ENCODE measurements around the gene FAM118B. TPM values are rescaled to one million over a fixed set of nuclear protein-coding genes. Genes with fewer than 3 reads are reported as not detected.

Gene FAM118B
- polyA plus RNA-seq, 1 donor from 2014 or later = 11.1 TPM

DNA sequence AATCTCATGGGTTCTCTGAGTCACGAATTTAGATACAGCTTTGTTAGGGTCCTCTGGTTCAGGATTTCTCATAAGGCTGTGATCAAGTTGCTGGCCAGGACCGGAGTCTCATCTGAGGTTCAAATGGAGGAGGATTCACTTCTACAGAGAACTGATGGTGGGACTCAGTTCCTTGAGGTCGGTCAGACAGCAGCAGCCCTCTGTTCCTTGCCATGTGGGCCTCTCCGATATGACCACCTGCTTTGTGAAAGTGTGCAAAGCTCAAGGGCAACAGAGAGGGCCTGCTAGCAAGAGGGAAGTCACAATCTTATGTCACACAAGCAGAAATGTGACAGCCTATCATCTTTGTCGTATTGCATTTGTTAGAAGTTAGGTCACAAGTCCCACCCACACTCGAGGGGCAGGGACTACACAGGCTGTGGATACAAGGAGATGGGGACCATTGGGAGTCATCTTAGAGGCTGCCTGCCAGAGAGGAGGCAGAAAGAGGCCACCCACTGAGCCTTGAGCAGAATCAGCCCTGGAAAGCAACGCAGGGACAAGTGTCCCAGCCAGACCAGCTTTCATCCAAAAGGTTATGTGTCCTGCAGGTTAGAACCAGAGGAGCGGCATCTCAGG, 34.6 kb upstream of the FAM118B start:
- Mint-ChIP-seq H3K36me3 (peaks cover 6% of the 10 kb centered on the region), H3K4me3 (no peak overlapping the region), H3K9me3 (peaks cover 0 to 3% (median 0%) of the 10 kb centered on the region in 3 donors), H3K27ac (no peak overlapping the region), H3K4me1 (no peaks in the 10 kb centered on the region), H3K27me3 (peaks cover 5% of the 10 kb centered on the region)

DNA sequence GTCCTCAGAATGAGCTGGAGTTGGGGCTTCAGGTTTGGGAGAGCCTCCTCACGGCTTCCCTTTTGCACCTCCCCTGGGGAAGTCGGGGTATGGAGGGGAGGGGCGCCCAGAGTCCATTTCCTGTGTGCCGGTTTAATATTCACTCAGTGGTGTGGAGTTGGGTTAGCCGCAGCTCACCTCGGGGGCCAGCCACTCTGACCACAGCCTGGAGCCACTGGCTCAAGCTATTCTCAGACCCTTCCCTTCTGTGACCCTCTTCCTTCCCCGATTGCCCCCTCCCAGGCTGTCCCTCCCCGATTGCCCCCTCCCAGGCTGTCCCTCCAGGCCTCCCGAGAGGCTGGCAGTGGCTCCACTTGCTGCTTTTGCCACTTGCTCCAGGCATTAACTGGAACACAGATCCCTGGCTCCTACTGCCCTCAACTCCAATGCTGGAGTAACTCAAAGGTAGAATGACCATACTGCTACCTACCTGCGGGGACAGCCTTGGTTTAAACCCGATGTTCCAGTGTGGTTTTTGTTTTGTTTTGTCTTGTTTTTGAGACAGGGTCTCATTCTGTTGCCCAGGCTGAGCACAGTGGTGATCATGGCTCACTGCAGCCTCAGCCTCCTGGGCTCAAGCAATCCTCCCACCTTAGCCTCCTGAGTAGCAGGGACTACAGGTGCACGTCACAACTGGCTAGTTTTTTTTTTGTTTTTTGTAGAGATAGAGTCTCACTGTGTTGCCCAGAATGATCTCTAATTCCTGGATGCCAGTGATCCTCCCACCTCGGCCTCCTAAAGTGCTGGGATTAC, 29.4 kb upstream of the FAM118B start:
- Mint-ChIP-seq H3K36me3 (peaks cover 6% of the 10 kb centered on the region), H3K27me3 (no peaks in the 10 kb centered on the region), H3K9me3 (peaks cover 0 to 3% (median 0%) of the 10 kb centered on the region in 3 donors), H3K4me1 (peaks cover 0 to under 1% (median 0%) of the 10 kb centered on the region in 3 donors), H3K4me3 (peak overlapping the region in 1 of 4 donors; percentile 18), H3K27ac (no peak overlapping the region)

DNA sequence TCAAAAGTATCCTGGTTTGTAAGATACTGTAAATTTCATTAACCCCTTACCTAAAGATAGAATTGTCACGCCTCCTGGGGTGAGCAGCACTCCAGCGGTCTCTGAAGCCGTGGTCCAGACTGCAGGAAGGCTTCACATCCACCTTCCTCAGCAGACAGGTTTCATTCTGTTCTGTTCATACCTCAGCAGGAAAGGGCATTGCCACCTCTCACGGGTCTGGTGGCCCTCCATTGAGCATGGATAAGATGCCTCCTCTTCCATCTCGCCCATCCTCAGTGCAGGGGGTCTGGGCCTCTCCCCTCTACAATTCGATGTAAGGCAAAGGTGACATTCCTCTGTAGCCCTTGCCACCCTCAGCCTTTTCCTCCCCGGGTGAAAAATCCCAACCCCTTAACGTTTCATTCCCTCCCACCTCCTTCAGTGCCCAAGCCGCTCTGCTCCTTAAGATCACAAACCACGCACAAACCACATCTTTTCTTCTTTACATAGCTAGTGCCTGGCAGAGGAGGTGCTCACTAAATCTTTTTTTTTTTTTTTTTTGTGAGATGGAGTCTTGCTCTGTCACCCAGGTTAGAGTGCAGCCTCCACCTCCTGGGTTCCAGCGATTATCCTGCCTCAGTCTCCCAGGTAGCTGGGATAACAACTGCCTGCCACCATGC, 28.7 kb upstream of the FAM118B start:
- H3K9me3 Mint-ChIP-seq = peaks cover 0 to 3% (median 0%) of the 10 kb centered on the region in 3 donors
- H3K4me3 Mint-ChIP-seq = peak overlapping the region in 1 of 4 donors; percentile 18
- no peak overlapping the region for H3K27ac Mint-ChIP-seq
- peaks cover 0 to 4% (median 0%) of the 10 kb centered on the region in 3 donors for H3K4me1 Mint-ChIP-seq
- no peaks in the 10 kb centered on the region for H3K27me3 Mint-ChIP-seq
- H3K36me3 Mint-ChIP-seq = peaks cover 4% of the 10 kb centered on the region

DNA sequence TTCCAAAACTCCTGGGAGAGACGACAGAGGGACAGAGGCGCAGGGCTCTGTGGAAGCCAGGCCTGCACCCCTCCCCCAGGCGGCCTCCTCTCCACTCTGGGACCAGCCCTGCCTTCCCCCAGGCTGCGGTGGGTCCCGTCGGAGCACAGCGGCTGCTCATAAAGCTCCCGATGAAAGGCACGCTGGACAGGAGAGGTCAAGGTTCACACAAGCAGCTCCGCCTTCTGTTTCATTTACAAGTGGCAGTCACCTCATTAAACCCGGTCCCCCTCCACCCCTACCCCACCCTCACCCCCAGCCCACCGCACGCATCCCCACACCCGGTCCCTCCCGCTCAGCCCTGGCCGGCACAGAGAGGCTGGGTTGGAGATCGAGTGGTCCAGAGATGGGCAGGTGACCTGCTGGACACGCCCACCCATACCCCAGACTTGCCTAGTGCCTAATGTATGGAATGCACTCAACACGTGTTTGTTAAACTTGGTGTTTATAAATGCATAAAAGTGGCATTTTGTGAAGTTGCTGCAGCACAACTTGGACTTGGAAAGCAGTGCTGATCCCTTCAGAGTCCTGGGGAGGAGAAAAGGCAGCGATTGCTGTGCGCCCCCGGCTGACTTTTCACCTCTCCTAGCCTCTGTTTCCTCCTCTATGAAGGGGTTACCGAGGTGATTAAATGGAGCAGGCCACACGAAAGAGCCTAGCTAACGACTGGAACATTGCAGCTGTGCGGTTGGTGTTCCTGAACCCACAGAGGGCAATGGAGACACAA, 26.1 kb upstream of the FAM118B start:
- no peak overlapping the region for H3K27ac Mint-ChIP-seq
- H3K9me3 Mint-ChIP-seq = no peaks in the 10 kb centered on the region

DNA sequence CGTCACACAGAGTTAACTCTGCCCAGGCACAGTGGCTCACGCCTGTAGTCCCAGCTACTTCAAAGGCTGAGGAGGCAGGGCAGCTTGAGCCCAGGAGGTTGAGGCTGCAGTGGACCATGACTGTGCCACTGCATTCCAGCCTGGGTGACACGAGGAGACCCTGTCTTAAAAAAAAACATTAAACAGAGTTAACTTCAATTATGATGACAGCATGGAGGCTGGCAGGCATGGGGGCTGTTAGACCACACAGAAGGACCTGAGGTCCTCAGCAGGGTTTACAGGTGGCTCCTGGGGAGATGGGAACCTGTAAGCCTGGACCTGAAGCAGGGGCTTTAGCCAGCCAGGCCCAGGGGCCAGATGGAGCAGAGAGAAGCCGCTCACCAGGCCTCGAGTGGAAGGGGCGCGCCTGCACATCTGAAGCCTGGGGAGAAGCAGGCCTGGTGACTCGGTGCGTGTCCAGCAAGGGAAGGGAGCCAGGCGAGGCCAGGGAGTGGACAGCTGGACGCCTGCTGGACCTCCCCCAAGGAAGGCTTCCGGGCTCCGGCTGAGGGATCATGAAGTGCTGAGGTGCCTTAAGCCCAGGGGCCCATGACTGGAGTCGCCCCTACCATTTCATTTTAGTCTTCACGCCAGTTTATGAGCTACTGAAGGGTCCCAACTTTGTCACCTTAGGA, 25.4 kb upstream of the FAM118B start:
- Mint-ChIP-seq H3K36me3 (no peaks in the 10 kb centered on the region), H3K4me1 (peaks cover 14 to 18% (median 16%) of the 10 kb centered on the region in 3 donors), H3K27ac (no peak overlapping the region), H3K27me3 (no peaks in the 10 kb centered on the region), H3K9me3 (no peaks in the 10 kb centered on the region), H3K4me3 (peak overlapping the region in 1 of 4 donors; percentile 63)

More for the DNA sequence above, 26.1 kb upstream of the FAM118B start:
- Mint-ChIP-seq H3K4me1 (peaks cover 14 to 18% (median 16%) of the 10 kb centered on the region in 3 donors), H3K27me3 (no peaks in the 10 kb centered on the region), H3K4me3 (no peak overlapping the region), H3K36me3 (no peaks in the 10 kb centered on the region)

DNA sequence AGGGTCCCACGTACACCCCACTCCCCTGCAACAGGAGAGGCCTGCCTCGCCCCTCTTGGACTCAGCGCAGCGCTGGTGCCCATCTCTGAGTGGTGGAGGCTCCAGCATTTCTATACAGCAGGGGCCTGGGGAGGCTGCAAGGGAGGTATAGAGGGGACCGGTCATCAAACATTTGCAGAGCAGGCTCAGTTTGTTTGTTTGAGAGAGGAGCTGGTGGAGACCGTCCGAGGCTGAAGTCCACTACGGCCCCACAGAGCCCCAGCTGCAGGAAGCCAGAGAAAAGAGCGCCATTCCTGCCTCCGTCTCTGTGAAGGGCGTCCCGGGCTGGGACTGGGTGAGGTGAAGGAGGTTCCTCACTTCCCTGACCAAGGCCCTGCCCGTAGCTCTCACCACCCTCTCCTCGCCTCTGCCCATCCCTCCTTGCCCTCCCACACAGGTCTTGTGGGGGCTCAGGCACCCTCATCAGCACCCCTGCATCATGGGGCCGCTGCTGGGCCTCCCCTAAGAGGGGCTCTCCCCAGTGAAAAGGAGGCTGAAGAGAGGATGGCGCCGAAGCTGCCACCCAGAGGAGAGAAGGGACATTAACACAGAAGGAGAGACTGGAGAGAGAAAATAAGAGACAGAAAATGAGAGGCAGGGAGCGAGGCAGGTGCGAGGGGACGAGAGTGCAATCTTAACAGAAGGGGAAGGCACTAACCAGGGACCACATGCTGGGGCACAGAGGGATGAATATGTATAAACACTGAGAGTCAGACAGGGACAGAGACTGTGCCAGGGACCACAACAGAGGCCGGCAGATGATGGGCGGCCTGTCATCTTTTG, 24.7 kb upstream of the FAM118B start:
- H3K27me3 Mint-ChIP-seq = no peaks in the 10 kb centered on the region
- no peak overlapping the region for H3K27ac Mint-ChIP-seq
- H3K4me3 Mint-ChIP-seq = peak overlapping the region in 1 of 4 donors; percentile 63
- H3K36me3 Mint-ChIP-seq = no peaks in the 10 kb centered on the region
- H3K4me1 Mint-ChIP-seq = peaks cover 14 to 18% (median 16%) of the 10 kb centered on the region in 3 donors
- H3K9me3 Mint-ChIP-seq = no peaks in the 10 kb centered on the region

DNA sequence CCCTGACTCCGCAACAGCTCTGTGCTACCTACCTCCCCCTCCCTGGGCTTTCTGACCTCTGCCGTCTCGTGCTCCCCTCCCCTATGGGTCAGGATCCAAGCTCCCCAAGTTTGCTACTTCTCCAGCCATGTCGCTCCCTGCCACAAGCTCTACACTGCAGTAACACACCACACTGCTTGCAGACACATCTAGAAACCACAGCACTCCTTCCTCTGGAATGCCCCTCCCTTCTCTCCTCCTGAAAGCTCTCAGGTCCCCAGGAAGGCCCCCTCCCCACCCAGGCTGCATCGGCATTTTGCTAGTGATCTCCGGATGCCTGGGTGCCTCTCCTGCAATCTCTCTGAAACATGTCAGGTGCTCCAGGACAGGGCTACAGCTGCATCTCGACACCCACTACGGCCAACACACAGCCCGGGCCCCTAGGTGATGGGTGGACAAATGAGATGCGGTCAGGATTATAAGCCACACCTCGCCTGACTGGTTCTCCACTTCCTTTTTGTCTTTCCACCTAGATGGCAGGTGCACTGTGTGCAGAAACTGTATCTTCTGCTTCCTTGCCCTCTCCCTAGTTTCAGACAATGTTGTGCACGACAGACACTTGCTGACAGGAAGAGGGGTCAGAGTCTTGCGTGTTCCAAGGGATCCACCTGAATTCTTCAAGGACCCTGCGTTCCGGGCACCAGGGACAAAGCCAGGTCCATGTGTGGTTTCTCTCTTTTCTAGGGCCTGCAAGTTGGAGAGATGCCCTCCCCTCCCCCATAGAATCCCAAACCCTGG, 23.1 kb upstream of the FAM118B start:
- H3K36me3 Mint-ChIP-seq = no peaks in the 10 kb centered on the region
- H3K9me3 Mint-ChIP-seq = no peaks in the 10 kb centered on the region
- peak overlapping the region; percentile 67 to 95 (median 91) for H3K27ac Mint-ChIP-seq
- H3K4me3 Mint-ChIP-seq = peak overlapping the region; percentile 68 to 92 (median 84)
- H3K4me1 Mint-ChIP-seq = peaks cover 14 to 18% (median 16%) of the 10 kb centered on the region in 3 donors
- no peaks in the 10 kb centered on the region for H3K27me3 Mint-ChIP-seq

DNA sequence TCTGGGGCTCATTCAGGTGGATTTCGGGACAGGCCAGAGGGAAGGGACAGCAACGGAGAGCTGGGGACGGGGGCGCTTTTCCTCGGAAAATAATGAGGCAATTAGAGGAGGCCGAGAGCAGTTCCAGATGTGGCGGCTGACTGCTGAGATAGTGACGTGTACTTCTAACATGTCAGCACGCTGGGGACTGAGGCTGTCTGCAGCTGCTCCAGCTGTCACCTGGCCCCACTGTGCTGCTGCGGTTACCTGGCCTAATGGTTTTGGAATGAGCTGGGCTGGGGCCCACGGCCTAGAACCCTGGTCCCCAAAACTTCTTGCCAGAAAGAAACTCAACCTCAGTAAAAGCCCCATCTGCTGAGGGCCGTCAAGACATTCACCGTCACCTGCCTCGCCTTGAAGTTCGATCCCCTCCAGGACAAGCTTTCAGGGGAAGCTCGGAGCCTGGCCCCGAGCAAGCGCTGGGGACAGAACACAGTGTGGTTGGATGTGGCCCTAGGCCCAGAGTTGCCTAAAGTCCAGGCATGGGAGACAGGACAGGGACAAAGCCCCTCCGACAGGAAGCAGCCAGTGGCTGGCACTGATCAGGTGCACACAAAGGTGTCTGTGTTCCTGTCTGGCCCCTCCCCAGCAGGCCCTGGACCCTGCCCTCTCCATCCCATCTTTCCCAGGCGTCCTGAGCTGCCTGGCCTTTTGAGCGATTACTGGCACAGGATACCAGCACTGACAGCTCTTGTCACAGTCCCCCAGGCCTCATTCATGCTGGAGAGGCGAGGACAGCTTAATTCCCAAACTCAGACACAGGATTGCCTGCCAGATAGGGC, 22.3 kb upstream of the FAM118B start:
- Mint-ChIP-seq H3K27ac (peak overlapping the region; percentile 67 to 95 (median 91)), H3K4me3 (peak overlapping the region; percentile 68 to 92 (median 84)), H3K9me3 (no peaks in the 10 kb centered on the region), H3K36me3 (no peaks in the 10 kb centered on the region), H3K27me3 (no peaks in the 10 kb centered on the region), H3K4me1 (peaks cover 14 to 20% (median 16%) of the 10 kb centered on the region in 3 donors)

DNA sequence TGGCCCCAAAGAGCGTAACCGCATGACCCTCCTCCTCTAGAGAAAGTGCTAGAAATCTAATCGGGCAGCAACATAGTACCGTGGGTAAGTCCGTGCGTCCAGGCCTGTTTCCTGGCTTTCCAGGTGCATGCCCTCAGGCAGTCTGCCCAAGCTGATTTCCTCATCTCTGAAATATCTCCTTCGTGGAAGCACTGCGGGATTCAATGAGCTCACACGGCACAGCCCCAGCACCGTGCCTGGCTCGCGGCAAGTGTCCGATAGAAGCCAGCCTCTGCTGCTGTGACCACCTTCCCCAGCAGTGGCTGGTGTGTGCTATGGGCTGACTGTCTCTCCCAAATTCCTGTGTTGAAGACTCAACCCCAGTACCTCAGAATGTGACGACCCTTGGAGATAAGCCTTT, 20.8 kb upstream of the FAM118B start:
- H3K27ac Mint-ChIP-seq = no peak overlapping the region
- H3K4me1 Mint-ChIP-seq = peaks cover 14 to 20% (median 16%) of the 10 kb centered on the region in 3 donors
- peaks cover 0 to under 1% (median 0%) of the 10 kb centered on the region in 3 donors for H3K9me3 Mint-ChIP-seq
- H3K27me3 Mint-ChIP-seq = no peaks in the 10 kb centered on the region
- peak overlapping the region in 1 of 4 donors; percentile 37 for H3K4me3 Mint-ChIP-seq
- peaks cover 6% of the 10 kb centered on the region for H3K36me3 Mint-ChIP-seq

DNA sequence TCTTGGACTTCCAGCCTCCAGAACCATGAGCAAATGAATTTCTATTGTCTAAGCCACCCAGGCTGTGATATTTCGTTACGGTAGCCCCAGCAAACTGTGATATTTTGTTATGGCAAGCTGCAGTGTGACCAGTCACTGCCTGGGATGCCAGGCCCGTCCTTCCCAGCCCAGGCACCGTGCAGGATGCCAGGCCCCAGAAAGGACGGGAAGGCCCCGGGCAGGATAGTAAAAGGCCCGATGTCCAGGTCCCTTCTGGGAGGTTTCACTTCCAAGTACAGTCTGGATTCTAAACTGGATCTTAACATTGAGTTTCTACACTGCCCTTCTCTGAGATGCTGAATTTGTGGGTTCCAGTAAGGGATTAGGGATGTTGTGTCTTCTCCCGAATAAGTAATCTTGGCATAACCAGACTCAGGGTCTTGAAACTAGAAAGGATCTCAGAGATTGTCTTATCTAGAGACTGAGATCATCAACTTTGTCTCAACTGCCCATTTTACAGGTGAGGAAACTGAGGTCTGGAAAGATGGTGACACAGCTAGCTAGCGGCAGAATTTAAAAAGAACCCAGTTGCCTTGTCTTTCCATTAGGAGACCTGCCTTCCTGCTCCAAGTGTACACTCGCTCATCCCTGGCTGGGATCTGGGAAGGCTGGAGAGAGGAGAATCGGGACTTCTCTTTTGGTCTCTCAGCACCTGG, 20.1 kb upstream of the FAM118B start:
- Mint-ChIP-seq H3K36me3 (peaks cover 14% of the 10 kb centered on the region), H3K9me3 (peaks cover 0 to 3% (median 0%) of the 10 kb centered on the region in 3 donors), H3K27ac (no peak overlapping the region), H3K27me3 (no peaks in the 10 kb centered on the region), H3K4me3 (no peak overlapping the region), H3K4me1 (peaks cover 14 to 20% (median 16%) of the 10 kb centered on the region in 3 donors)

DNA sequence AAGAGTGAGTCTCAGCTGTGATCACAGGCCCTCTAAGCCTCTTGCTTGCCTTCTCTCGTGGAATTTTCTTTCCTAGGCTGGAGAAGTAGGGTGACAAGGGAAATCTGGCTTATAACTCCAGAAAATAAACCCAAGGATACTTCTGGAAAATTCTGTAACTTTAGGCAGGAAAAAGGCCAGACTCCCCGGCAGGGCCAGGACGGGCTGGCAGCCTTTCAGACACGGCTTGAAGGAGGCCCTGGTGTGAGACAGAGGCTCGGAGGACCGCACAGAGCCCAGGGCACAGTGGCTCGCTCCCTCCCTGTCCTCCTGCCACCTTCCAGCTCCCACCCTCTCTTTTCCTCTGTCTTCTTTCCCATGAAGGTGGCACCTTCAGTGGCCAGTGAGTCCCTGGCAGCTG, 19.2 kb upstream of the FAM118B start:
- H3K4me3 Mint-ChIP-seq = no peak overlapping the region
- no peaks in the 10 kb centered on the region for H3K27me3 Mint-ChIP-seq
- peaks cover 14 to 18% (median 16%) of the 10 kb centered on the region in 3 donors for H3K4me1 Mint-ChIP-seq
- no peak overlapping the region for H3K27ac Mint-ChIP-seq
- peaks cover 20% of the 10 kb centered on the region for H3K36me3 Mint-ChIP-seq
- H3K9me3 Mint-ChIP-seq = peaks cover 1 to 3% (median 2%) of the 10 kb centered on the region in 3 donors

DNA sequence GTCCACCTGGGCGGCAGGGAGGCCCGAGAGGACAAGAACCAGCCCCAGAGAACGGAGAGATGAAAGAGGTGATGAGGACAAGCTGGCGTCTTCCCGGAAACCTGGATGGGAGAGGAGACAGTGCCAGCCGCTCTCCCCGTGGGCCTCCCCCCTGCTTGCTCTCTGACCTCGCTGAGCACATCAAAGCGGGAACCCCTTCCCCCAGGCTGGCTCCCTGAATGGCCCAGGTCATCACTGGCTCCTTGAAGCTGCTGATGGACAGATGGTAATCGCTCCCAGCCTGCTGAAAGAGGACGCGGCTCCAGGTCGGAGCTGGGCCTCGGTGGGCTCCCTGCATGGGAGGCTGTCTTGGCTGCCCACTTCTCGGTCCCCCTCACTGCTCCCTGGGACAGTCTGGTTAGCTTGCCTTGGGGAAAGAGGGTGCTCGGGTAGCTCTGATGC, 18.5 kb upstream of the FAM118B start:
- no peak overlapping the region for H3K27ac Mint-ChIP-seq
- H3K9me3 Mint-ChIP-seq = peaks cover 3 to 7% (median 5%) of the 10 kb centered on the region in 3 donors
- H3K4me3 Mint-ChIP-seq = no peak overlapping the region
- no peaks in the 10 kb centered on the region for H3K27me3 Mint-ChIP-seq
- peaks cover 13 to 16% (median 14%) of the 10 kb centered on the region in 3 donors for H3K4me1 Mint-ChIP-seq
- H3K36me3 Mint-ChIP-seq = peaks cover 23% of the 10 kb centered on the region
